PFSK-1 (cell line): ENCODE results near the gene GPR84. TPM values are rescaled to one million over a fixed set of nuclear protein-coding genes. Genes with fewer than 3 reads are reported as not detected.

Experiments
- FOXP2 ChIP-seq: optimal IDR thresholded peaks from 2 replicates; pipeline ENCODE3; 2011; ENCODE audit warnings: borderline replicate concordance, control low read depth, inconsistent platforms; ENCODE audit not compliant: insufficient read depth; ENCODE audit errors: extremely low read length, extremely low read depth
- POLR2AphosphoS5 ChIP-seq: IDR thresholded peaks from 2 replicates; pipeline ENCODE4 v1.6.1; 2012; ENCODE audit warnings: low read depth, mild to moderate bottlenecking, control low read depth, low read length, moderate library complexity
- SIN3A ChIP-seq: IDR thresholded peaks from 2 replicates; pipeline ENCODE4 v1.6.1; 2012; ENCODE audit warnings: mild to moderate bottlenecking, low read length, moderate library complexity, borderline replicate concordance; ENCODE audit not compliant: insufficient read depth
- TAF1 ChIP-seq: IDR thresholded peaks from 2 replicates; pipeline ENCODE4 v1.6.1; 2012; ENCODE audit warnings: low read length, control low read depth, borderline replicate concordance; ENCODE audit not compliant: insufficient read depth
- polyA plus RNA-seq: library from polyadenylated mRNA; unstranded; fragments of >200 nt; gene quantifications from one replicate; pipeline ENCODE4 v1.2.1, GENCODE V29; 2012; ENCODE audit warnings: low read depth, missing spikeins; ENCODE audit not compliant: insufficient read length
- TF ChIP-seq, protein P1 (sequence below), 2 experiments: IDR thresholded peaks; 2 replicates each; pipeline versions ENCODE4 v1.6.1 to v1.8.0; 2011 to 2012; ENCODE audit warnings: low read depth in 2 of 2, low read length in 2 of 2, control low read depth in 1 of 2, inconsistent platforms in 1 of 2, mild to moderate bottlenecking in 1 of 2, moderate library complexity in 1 of 2; ENCODE audit not compliant: insufficient read depth in 1 of 2

The GPR84 gene
- polyA plus RNA-seq = 0.50 TPM

DNA sequence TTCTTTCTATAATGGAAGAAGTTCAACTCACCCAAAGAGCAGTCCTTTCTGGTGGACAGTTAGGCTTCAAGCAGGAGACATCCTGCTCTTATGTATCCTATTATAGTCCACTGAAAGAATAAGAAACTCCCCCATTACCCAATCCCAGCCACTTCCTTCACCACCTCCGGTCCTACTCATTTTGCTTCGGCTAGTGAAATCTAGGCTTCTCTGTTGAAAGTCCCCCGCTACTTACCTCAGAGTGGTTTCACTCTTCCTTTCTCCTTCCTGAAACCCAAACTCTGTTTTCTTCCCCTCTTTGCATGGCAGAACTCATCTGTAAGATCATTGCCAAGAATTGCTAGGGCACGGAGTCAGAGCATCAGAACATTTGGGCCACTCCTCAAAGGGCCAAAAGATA is at the start of gene GPR84:
TSS of gene GPR84 (minus strand) at position 74 of the 400 bp plus-strand sequence. CDS start 635 bp downstream, outside the sequence.
- TF ChIP-seq, protein P1, sequence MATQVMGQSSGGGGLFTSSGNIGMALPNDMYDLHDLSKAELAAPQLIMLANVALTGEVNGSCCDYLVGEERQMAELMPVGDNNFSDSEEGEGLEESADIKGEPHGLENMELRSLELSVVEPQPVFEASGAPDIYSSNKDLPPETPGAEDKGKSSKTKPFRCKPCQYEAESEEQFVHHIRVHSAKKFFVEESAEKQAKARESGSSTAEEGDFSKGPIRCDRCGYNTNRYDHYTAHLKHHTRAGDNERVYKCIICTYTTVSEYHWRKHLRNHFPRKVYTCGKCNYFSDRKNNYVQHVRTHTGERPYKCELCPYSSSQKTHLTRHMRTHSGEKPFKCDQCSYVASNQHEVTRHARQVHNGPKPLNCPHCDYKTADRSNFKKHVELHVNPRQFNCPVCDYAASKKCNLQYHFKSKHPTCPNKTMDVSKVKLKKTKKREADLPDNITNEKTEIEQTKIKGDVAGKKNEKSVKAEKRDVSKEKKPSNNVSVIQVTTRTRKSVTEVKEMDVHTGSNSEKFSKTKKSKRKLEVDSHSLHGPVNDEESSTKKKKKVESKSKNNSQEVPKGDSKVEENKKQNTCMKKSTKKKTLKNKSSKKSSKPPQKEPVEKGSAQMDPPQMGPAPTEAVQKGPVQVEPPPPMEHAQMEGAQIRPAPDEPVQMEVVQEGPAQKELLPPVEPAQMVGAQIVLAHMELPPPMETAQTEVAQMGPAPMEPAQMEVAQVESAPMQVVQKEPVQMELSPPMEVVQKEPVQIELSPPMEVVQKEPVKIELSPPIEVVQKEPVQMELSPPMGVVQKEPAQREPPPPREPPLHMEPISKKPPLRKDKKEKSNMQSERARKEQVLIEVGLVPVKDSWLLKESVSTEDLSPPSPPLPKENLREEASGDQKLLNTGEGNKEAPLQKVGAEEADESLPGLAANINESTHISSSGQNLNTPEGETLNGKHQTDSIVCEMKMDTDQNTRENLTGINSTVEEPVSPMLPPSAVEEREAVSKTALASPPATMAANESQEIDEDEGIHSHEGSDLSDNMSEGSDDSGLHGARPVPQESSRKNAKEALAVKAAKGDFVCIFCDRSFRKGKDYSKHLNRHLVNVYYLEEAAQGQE (IDR thresholded peaks at IDR 0.05; ENCODE audit: insufficient read depth in 1 of 2, low read depth in 2 of 2, low read length in 2 of 2) = no peak
- TF ChIP-seq FOXP2 = no peak
- TF ChIP-seq SIN3A = no peak
- TF ChIP-seq POLR2AphosphoS5 = no peak
- no peak for TF ChIP-seq TAF1

DNA sequence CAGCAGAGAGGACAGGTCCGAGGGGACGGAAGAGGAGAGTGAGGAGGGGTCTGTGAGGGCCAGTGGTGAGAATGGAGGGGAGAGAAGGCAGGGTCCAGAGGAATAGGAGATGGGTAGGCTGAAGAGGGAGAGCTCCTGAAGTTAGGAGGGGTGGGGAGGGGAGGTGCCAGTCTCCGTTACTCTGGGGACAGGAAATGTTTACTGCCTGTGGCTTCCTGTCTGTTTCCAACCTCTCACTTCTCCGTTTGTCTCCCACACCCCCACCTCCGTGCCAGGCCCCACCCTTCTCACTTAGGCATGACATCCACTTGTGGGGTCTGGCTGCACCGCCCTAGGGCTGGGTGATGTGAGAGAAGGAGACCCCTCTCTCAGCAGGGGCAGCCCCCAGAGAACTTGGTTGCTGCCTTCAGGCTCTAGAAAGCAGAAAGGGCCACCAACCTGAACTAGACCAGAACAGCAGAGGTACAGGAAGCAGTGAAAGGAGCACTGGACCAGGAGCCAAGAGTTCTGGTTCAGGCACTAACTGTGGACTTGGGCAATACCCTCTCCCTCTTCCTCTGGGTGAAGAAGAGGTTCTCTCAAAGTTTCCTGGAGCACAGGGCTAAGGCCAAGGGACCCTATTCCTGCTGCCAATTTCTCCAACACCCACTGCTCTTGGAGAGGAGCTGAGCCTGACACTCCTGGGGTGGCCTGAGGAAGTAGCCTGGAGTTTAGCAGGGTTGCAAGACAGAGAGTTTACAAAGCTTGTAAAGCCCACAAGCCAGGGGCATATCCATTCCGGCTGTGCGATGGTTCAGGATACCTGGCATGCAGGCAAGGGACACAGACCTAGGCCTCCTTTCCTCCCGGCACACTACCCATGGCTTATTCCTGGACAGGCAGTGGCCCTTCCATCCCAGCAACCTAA is 49.3 kb upstream of the GPR84 start:
- no peak for TF ChIP-seq TAF1
- TF ChIP-seq, protein P1 (IDR thresholded peaks at IDR 0.05; ENCODE audit: insufficient read depth in 1 of 2, low read depth in 2 of 2, low read length in 2 of 2) = no peak
- no peak for TF ChIP-seq POLR2AphosphoS5
- TF ChIP-seq FOXP2 = no peak
- TF ChIP-seq SIN3A = no peak

DNA sequence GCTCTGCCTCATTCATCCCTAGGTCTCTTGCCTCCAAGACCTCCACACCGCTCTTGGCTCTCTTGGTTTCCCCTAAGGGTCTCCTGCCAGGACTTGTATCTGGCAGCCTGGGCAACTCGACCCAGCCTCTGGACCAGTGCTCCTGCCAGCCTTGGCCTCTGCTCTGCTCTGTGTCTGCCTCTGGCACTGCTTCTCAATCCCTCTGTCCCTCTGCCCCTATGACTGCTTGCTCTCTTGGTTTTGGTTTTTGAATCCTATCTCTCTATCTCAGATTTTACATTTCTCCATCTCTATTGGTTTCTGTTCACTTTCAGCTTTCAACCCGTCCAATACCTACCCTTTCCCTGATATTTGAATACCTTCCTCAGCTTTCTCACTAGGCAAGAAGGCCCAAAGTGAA is 48.5 kb upstream of the GPR84 start:
- TF ChIP-seq FOXP2 (no peak), SIN3A (no peak), TAF1 (no peak), POLR2AphosphoS5 (no peak)
- TF ChIP-seq, protein P1 (IDR thresholded peaks at IDR 0.05; ENCODE audit: insufficient read depth in 1 of 2, low read depth in 2 of 2, low read length in 2 of 2) = no peak

DNA sequence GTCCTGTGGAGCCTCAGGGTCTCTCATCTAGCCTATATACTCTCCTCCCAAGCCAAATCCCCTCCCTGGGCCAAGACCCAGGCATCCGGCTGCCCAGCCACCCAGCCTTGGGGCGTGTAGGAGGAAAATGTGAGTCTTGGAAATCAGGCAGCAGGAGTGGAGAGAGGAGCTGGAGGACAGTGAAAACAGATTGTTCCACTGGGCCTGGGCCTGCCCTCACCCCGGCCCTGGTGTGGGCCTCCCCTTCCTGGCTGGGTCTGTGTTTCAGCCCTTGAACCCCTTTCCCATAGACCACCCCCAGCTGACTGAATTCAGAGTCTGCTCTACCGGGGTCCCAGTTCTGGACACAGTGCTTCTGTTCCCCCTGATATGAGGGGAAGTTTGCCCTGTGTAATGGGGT is 48.1 kb upstream of the GPR84 start:
- TF ChIP-seq SIN3A = no peak
- TF ChIP-seq, protein P1 (IDR thresholded peaks at IDR 0.05; ENCODE audit: insufficient read depth in 1 of 2, low read depth in 2 of 2, low read length in 2 of 2) = no peak
- TF ChIP-seq POLR2AphosphoS5 = no peak
- no peak for TF ChIP-seq FOXP2
- TF ChIP-seq TAF1 = no peak
